ENCODE data around the gene MBP. TPM values are rescaled to one million over a fixed set of nuclear protein-coding genes. Genes with fewer than 3 reads are reported as not detected.

MBP gene
- total and polyA plus RNA-seq, 2 donors (not counting 3 experiments of a cell fraction or from before 2014, with no cell fraction given): 1.7 to 2.3 TPM

DNA sequence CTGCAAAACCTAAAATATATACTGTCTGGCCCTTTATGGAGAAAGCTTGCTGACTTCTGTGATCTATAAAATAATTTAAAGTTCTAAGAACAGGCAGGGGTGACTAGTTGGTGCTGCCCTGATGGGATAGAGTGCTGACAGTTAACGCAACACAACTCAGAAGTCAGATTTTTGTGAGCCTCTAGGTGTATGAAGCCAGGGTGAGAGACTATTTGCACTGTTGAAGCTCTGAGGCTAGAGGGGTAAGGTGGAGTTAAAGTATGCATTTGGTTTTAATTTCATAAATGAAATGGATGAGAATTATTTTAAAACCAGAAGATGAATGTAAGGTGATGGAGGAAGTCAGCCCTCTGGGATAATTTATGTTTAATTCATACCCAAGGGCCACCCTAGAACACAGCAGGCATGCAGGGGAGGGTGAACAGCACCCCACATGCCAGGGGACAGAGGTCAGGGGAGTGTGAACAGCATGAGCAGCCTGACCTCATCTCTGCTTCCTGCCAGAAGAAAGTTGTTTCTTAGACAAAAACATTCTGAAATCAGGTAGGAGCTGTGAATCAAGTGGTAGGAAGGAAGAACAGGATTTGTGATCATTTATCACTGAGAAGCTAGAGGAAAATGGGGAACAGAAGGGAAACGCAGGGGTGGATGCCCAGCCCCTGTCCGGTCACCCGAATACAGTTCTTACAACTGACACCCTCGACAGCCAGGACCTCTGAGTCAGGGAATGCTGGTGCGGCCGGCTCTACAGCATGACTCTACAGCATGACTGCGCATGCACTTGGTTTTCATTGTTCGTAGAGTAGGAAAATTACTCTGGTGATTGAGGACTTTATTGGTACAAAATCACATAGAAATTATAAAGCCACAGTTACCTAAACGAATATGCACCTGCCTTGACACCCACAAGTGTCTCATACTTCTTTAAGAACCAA lies 93.1 kb downstream of the MBP start:
- no peak overlapping the region for H3K27ac ChIP-seq (ENCODE audit: insufficient read depth, low read depth, low read length)
- DNase-seq (ENCODE audit: low read depth, low spot score): no peak
- intact Hi-C loops (cut with micrococcal nuclease): no loop called here

More for the DNA sequence above, 93.1 kb downstream of the MBP start:
- Histone ChIP-seq H3K4me3 (replicated peaks in 1 of 3; ENCODE audit: insufficient read depth in 1 of 3, low read depth in 1 of 3, low read length in 3 of 3) (no peak overlapping the region), H3K9ac (replicated peaks; ENCODE audit: extremely low read depth, insufficient read depth, low read length) (no peak overlapping the region), H3K9me1 (replicated peaks; ENCODE audit: control insufficient read depth, extremely low read depth, insufficient read depth, low read length) (no peaks in the 10 kb centered on the region), H3K4me2 (ENCODE audit: insufficient read depth, low read length) (no peak overlapping the region), H3K4me1 (ENCODE audit: control insufficient read depth, extremely low read depth, insufficient read depth, low read length) (no peaks in the 10 kb centered on the region), H3K36me3 (ENCODE audit: control insufficient read depth in 2 of 2, extremely low read depth in 1 of 2, insufficient read depth in 2 of 2, low read length in 2 of 2) (no peaks in the 10 kb centered on the region), H2AFZ (ENCODE audit: low read depth, low read length) (no peak overlapping the region), H4K20me1 (replicated peaks; ENCODE audit: control insufficient read depth, extremely low read depth, insufficient read depth, low read length) (no peaks in the 10 kb centered on the region), H3K27me3 (ENCODE audit: control insufficient read depth in 2 of 2, insufficient read depth in 2 of 2, low read length in 2 of 2) (peaks cover 0 to 3% of the 10 kb centered on the region in 2 experiments), H3K9me3 (replicated peaks; ENCODE audit: control insufficient read depth, insufficient read depth, low read length) (no peaks in the 10 kb centered on the region), H3K79me2 (ENCODE audit: control insufficient read depth, insufficient read depth, low read length) (no peaks in the 10 kb centered on the region)
- dilution Hi-C loops (cut with MboI; ENCODE audit: extremely low pct_ligation_motif_present, low sequenced_read_pairs): no loop called here
- ChIA-PET CTCF (no interaction called here), POLR2A (no interaction called here)
- no TSS peak for BruUV-seq (replicated peaks)
- FAIRE-seq: no peak
- TF ChIP-seq GATA2 (IDR thresholded peaks at IDR 0.05; ENCODE audit: insufficient read depth, insufficient read length, low read depth, low read length): no peak
- no peak for TF ChIP-seq POLR2AphosphoS5 (IDR thresholded peaks at IDR 0.05; ENCODE audit: insufficient read depth, low read depth, low read length)
- no peak for TF ChIP-seq JUN (IDR thresholded peaks at IDR 0.05; ENCODE audit: borderline replicate concordance, insufficient read depth, insufficient read length, low read depth)
- TF ChIP-seq POLR2A (IDR thresholded peaks at IDR 0.05; ENCODE audit: low read depth, low read length): no peak
- TF ChIP-seq MYC (IDR thresholded peaks at IDR 0.05; ENCODE audit: low read depth, low read length): no peak
- TF ChIP-seq, protein P1, sequence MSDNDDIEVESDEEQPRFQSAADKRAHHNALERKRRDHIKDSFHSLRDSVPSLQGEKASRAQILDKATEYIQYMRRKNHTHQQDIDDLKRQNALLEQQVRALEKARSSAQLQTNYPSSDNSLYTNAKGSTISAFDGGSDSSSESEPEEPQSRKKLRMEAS (IDR thresholded peaks at IDR 0.05; ENCODE audit: insufficient read depth, insufficient read length): no peak
- no peak for TF ChIP-seq FOS (IDR thresholded peaks at IDR 0.05; ENCODE audit: borderline replicate concordance, insufficient read depth, low read length)
- TF ChIP-seq, protein P2, sequence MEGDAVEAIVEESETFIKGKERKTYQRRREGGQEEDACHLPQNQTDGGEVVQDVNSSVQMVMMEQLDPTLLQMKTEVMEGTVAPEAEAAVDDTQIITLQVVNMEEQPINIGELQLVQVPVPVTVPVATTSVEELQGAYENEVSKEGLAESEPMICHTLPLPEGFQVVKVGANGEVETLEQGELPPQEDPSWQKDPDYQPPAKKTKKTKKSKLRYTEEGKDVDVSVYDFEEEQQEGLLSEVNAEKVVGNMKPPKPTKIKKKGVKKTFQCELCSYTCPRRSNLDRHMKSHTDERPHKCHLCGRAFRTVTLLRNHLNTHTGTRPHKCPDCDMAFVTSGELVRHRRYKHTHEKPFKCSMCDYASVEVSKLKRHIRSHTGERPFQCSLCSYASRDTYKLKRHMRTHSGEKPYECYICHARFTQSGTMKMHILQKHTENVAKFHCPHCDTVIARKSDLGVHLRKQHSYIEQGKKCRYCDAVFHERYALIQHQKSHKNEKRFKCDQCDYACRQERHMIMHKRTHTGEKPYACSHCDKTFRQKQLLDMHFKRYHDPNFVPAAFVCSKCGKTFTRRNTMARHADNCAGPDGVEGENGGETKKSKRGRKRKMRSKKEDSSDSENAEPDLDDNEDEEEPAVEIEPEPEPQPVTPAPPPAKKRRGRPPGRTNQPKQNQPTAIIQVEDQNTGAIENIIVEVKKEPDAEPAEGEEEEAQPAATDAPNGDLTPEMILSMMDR (IDR thresholded peaks at IDR 0.05; ENCODE audit: extremely low read depth in 1 of 2, insufficient read depth in 1 of 2, low read depth in 1 of 2, low read length in 2 of 2): no peak
- TF ChIP-seq EZH2 (IDR thresholded peaks at IDR 0.05; ENCODE audit: borderline replicate concordance, low read depth, low read length, severe bottlenecking): no peak

Measured in endothelial cell of umbilical vein (primary cell).